GM21723 (cell line): ENCODE results near the gene ZP1.

Experiments
- ATAC-seq: cut with Tn5 transposase; IDR thresholded peaks from one replicate; pipeline ENCODE4 v1.9.1; 2021; ENCODE audit warnings: mild to moderate bottlenecking, moderate library complexity; ENCODE audit not compliant: unreplicated experiment

The ZP1 gene

GRCh38 chr11:60921777-60922335 is 54.5 kb downstream of the ZP1 start:
- ATAC-seq, result no peak

GRCh38 chr11:60922906-60923305 is 55.6 kb downstream of the ZP1 start:
- no peak for ATAC-seq

GRCh38 chr11:60923326-60923725 is 56.0 kb downstream of the ZP1 start:
- no peak for ATAC-seq

- no peak for ATAC-seq
These were observed 56.4 kb downstream of the ZP1 start for GRCh38 chr11:60923800-60924109.

- ATAC-seq, result peak; percentile 51
These were observed 57.0 kb downstream of the ZP1 start, which contains the start of gene TMEM132A for GRCh38 chr11:60924110-60924905. Gene TMEM132A (plus strand): TSS chr11:60924460. CDS start chr11:60924634, 174 bp downstream.
